PC-9 (cell line): Measurements from ENCODE around the gene SIPA1L2. TPM values are rescaled to one million over a fixed set of nuclear protein-coding genes. Genes with fewer than 3 reads are reported as not detected.
"Not testable (repeated sequence)": the region's sequence is repeated elsewhere in the genome, so short reads cannot be mapped to it uniquely, and the experiment has no call there.

Source experiments
- BruUV-seq: library from RNA; stranded (reverse); fragments of 400-500 nt; replicated peaks from 2 replicates; lab custom pipeline; 2021; lab: Mats Ljungman, UMichigan
- CTCF ChIA-PET: fragments of 300-600 bp; sonication (Branson Sonifier 250); formaldehyde crosslinking; loops from one replicate; lab custom pipeline; 2022; ENCODE audit warnings: antibody characterized with exemption; lab: Charles Lee
- POLR2A ChIA-PET: fragments of 300-600 bp; sonication (Branson Sonifier 250); formaldehyde crosslinking; loops from one replicate; lab custom pipeline; 2022; ENCODE audit warnings: antibody characterized with exemption; ENCODE audit not compliant: unreplicated experiment; lab: Charles Lee
- DNase-seq, 2 experiments: peaks; one replicate each; pipeline versions ENCODE4 v3.0.0 to v3.0.0-alpha.2; 2015 to 2022; ENCODE audit warnings: mixed read lengths in 1 of 2
- H2AFZ ChIP-seq: fragments of 200-600 bp; sonication (generic); 2 replicates; pipeline ENCODE4 v1.8.1; 2017; ENCODE audit warnings: antibody characterized with exemption
- H3F3A ChIP-seq: fragments of 200-600 bp; sonication (generic); 2 replicates; pipeline ENCODE4 v1.8.1; 2017; ENCODE audit warnings: antibody characterized with exemption, mild to moderate bottlenecking, low read depth; ENCODE audit not compliant: insufficient read depth
- H3K27ac ChIP-seq: fragments of 200-600 bp; sonication (generic); 2 replicates; pipeline ENCODE4 v1.6.1; 2016; ENCODE audit warnings: mixed run types
- H3K27me3 ChIP-seq: fragments of 200-600 bp; sonication (generic); 2 replicates; pipeline ENCODE4 v1.6.1; 2016; ENCODE audit warnings: low read depth, mixed run types; ENCODE audit not compliant: insufficient read depth
- H3K36me3 ChIP-seq: fragments of 200-600 bp; sonication (generic); 2 replicates; pipeline ENCODE4 v1.6.1; 2016; ENCODE audit warnings: low read depth, mixed run types
- H3K4me1 ChIP-seq: fragments of 200-600 bp; sonication (generic); replicated peaks from 2 replicates; pipeline ENCODE4 v1.6.1; 2016; ENCODE audit warnings: mixed run types; ENCODE audit not compliant: insufficient read depth
- H3K4me2 ChIP-seq: fragments of 200-600 bp; sonication (generic); 2 replicates; pipeline ENCODE4 v1.6.1; 2017; ENCODE audit warnings: mixed run types
- H3K4me3 ChIP-seq: fragments of 200-600 bp; sonication (generic); 2 replicates; pipeline ENCODE4 v1.6.1; 2016; ENCODE audit warnings: mixed run types
- H3K79me2 ChIP-seq: fragments of 200-600 bp; sonication (generic); 2 replicates; pipeline ENCODE4 v1.6.1; 2017; ENCODE audit warnings: low read depth, mixed run types
- H3K9me2 ChIP-seq: fragments of 200-600 bp; sonication (generic); 2 replicates; pipeline ENCODE4 v1.8.1; 2017; ENCODE audit warnings: mild to moderate bottlenecking; ENCODE audit not compliant: insufficient read depth
- H3K9me3 ChIP-seq: fragments of 200-600 bp; sonication (generic); 2 replicates; pipeline ENCODE4 v1.8.1; 2016; ENCODE audit warnings: low read depth; ENCODE audit not compliant: insufficient read depth
- H4K20me1 ChIP-seq: fragments of 200-600 bp; sonication (generic); 2 replicates; pipeline ENCODE4 v1.8.1; 2017; ENCODE audit not compliant: insufficient read depth
- EZH2 ChIP-seq: fragments of 200-600 bp; sonication (generic); IDR thresholded peaks from 2 replicates; pipeline ENCODE4 v1.8.0; 2017; ENCODE audit warnings: antibody characterized with exemption, low read depth
- intact Hi-C: fragments of 100-400 bp; cut with micrococcal nuclease; formaldehyde crosslinking; loops from one replicate; pipeline ENCODE4 v1.10.0; 2022; ENCODE audit not compliant: unreplicated experiment
- total RNA-seq: library from RNA; stranded (reverse); gene quantifications from 2 replicates; pipeline ENCODE4 v1.2.3, GENCODE V29; 2021
- TF ChIP-seq, protein P1 (sequence below): fragments of 200-600 bp; sonication (generic); conservative IDR thresholded peaks from 2 replicates; pipeline ENCODE4 v1.6.1; 2017; ENCODE audit warnings: mixed run types, antibody characterized with exemption, mild to moderate bottlenecking, moderate library complexity

The SIPA1L2 gene
- total RNA-seq, 1 experiment from 2014 or later = not detected

DNA sequence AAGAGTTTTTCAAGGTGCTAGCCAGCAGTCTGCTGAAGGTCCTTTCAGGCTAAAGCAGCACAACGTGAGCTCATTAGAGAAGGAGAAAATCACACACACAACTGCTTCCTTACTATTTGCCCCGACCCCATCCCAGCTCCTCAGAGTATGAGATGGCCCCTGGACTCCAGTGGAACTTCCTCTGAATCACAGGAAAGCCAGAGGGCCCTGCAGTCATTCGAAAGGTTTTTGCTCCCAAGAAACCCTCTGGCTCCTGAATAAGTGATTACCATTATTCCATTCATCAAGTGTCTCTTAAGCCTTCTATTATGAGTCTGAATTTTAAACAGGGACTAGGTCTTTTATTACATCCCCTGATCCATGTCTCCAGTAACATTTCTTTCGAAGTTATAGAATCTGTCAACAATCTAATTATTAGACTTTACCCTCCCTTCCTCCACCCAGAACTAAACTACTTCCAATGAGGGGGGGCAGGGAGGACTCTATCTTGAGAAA is 14.6 kb downstream of the SIPA1L2 start:
- no peak overlapping the region for H3K4me3 ChIP-seq
- no peak overlapping the region for H3K27ac ChIP-seq
- no peaks in the 10 kb centered on the region for H3F3A ChIP-seq
- H3K9me2 ChIP-seq = no peaks in the 10 kb centered on the region
- H3K79me2 ChIP-seq = no peaks in the 10 kb centered on the region; the same call in 1 of the 2 replicates
- H2AFZ ChIP-seq = no peak overlapping the region
- intact Hi-C loops = no loop called here
- POLR2A ChIA-PET = no interaction called here
- H3K9me3 ChIP-seq = no peaks in the 10 kb centered on the region
- TF ChIP-seq, protein P1, sequence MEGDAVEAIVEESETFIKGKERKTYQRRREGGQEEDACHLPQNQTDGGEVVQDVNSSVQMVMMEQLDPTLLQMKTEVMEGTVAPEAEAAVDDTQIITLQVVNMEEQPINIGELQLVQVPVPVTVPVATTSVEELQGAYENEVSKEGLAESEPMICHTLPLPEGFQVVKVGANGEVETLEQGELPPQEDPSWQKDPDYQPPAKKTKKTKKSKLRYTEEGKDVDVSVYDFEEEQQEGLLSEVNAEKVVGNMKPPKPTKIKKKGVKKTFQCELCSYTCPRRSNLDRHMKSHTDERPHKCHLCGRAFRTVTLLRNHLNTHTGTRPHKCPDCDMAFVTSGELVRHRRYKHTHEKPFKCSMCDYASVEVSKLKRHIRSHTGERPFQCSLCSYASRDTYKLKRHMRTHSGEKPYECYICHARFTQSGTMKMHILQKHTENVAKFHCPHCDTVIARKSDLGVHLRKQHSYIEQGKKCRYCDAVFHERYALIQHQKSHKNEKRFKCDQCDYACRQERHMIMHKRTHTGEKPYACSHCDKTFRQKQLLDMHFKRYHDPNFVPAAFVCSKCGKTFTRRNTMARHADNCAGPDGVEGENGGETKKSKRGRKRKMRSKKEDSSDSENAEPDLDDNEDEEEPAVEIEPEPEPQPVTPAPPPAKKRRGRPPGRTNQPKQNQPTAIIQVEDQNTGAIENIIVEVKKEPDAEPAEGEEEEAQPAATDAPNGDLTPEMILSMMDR = no peak
- TF ChIP-seq EZH2 = no peak
- H3K4me2 ChIP-seq = no peak overlapping the region
- no peaks in the 10 kb centered on the region for H3K27me3 ChIP-seq
- BruUV-seq = no TSS peak
- H3K4me1 ChIP-seq = peaks cover 2% of the 10 kb centered on the region
- no peak for DNase-seq
- no peaks in the 10 kb centered on the region for H4K20me1 ChIP-seq
- H3K36me3 ChIP-seq = no peaks in the 10 kb centered on the region
- CTCF ChIA-PET = no interaction called here

DNA sequence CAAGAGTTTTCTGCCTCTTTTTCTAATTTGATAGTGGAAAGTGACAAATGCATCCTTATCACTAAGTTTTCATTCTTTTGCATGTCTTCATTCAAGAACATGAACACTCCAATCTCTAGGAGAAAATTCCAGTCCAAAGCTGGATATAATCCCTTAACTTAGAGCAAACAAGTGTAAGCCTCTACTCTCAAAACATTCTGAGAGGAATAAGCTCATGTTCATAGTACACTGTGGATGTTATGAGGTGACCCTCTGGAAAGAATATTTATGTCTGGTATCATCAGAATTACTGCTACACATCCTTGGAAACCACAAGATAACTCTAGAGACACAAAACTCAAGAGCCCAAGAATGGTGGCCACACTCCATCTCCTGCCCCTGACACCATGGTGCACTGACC is 15.1 kb downstream of the SIPA1L2 start:
- no TSS peak for BruUV-seq
- Histone ChIP-seq H3K27ac (no peak overlapping the region), H3F3A (no peaks in the 10 kb centered on the region), H3K27me3 (no peaks in the 10 kb centered on the region), H4K20me1 (no peaks in the 10 kb centered on the region), H3K36me3 (no peaks in the 10 kb centered on the region), H2AFZ (no peak overlapping the region), H3K79me2 (no peaks in the 10 kb centered on the region), H3K4me1 (no peaks in the 10 kb centered on the region), H3K9me3 (no peaks in the 10 kb centered on the region), H3K9me2 (no peaks in the 10 kb centered on the region), H3K4me2 (no peak overlapping the region), H3K4me3 (no peak overlapping the region)
- TF ChIP-seq, protein P1 = no peak
- TF ChIP-seq EZH2 = no peak
- DNase-seq = no peak
- ChIA-PET CTCF (no interaction called here), POLR2A (no interaction called here)
- intact Hi-C loops = no loop called here

DNA sequence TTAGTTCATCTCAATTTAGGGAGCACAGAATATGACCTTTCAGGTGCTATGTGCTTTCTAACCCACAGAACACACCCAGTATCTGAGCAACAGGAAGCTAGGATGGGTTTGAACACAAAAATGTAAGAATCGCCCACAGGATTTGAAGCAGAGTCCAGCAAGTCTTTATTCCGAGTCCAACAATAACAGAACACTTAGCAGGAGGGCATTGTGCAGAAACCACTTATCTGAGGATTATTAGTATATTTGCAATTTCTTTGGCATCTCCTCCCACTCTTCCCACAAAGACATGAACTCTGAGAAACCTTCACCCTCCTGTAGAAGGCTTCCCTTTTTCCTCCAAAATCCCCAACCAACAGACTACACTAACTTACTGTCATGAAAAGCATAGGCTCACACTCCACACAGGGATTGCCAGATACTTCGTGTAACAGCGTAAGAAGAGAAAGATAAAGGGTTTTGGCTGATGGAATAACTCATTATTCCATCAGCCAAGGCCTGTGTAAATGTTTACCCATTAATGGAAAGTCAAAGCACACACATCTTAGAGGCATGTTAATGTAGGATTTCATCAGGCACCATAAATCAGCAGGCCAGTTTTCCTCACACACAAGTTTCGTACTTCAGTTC is 16.1 kb downstream of the SIPA1L2 start:
- no TSS peak for BruUV-seq
- H2AFZ ChIP-seq = no peak overlapping the region
- no peaks in the 10 kb centered on the region for H3F3A ChIP-seq
- TF ChIP-seq EZH2 = no peak
- TF ChIP-seq, protein P1 = no peak
- intact Hi-C loops = no loop called here
- no peaks in the 10 kb centered on the region for H3K36me3 ChIP-seq
- H3K9me2 ChIP-seq = no peaks in the 10 kb centered on the region
- DNase-seq = no peak
- H3K27me3 ChIP-seq = no peaks in the 10 kb centered on the region
- H3K9me3 ChIP-seq = no peaks in the 10 kb centered on the region
- H3K4me3 ChIP-seq = no peak overlapping the region
- H4K20me1 ChIP-seq = no peaks in the 10 kb centered on the region
- POLR2A ChIA-PET = no interaction called here
- H3K4me2 ChIP-seq = no peak overlapping the region
- H3K4me1 ChIP-seq = no peaks in the 10 kb centered on the region
- CTCF ChIA-PET = no interaction called here
- H3K79me2 ChIP-seq = no peaks in the 10 kb centered on the region
- no peak overlapping the region for H3K27ac ChIP-seq

DNA sequence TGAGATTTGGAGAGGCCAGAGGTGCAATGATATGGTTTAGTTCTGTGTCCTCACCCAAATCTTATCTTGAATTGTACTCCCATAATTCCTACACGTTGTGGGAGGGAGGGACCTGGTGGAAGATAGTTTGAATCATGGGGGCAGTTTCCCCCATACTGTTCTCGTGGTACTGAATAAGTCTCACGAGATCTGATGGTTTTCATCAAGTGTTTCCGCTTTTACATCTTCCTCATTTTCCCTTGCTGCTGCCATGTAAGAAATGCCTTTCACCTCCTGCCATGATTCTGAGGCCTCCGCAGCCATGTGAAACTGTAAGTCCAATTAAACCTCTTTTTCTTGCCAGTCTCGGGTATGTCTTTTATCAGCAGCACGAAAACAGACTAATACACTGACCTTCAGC is 17.1 kb downstream of the SIPA1L2 start:
- H3K9me3 ChIP-seq, H3K4me2 ChIP-seq, H3K9me2 ChIP-seq, intact Hi-C loops, DNase-seq, H2AFZ ChIP-seq, POLR2A ChIA-PET, H3K27me3 ChIP-seq, H4K20me1 ChIP-seq, H3K36me3 ChIP-seq, BruUV-seq, H3F3A ChIP-seq, CTCF ChIA-PET, H3K4me3 ChIP-seq, H3K4me1 ChIP-seq, H3K27ac ChIP-seq, H3K79me2 ChIP-seq: not testable (repeated sequence)
